HepG2 (cell line): ENCODE measurements around the gene VKORC1. TPM values are rescaled to one million over a fixed set of nuclear protein-coding genes. Genes with fewer than 3 reads are reported as not detected.

Experiments
- AFF4 ChIP-seq: sonication (generic); formaldehyde crosslinking; IDR thresholded peaks from 2 replicates; pipeline ENCODE4 v1.4.0; 2020; ENCODE audit warnings: missing genetic modification reagents
- DRAP1 ChIP-seq: IDR thresholded peaks from 2 replicates; pipeline ENCODE4 v1.6.1; 2016; ENCODE audit warnings: missing genetic modification reagents, missing compliant biosample characterization
- ISX ChIP-seq: sonication (generic); formaldehyde crosslinking; conservative IDR thresholded peaks from 2 replicates; pipeline ENCODE4 v1.5.0; 2020; ENCODE audit warnings: missing genetic modification reagents
- JARID2 ChIP-seq: sonication (generic); formaldehyde crosslinking; IDR thresholded peaks from 2 replicates; pipeline ENCODE4 v1.8.1; 2023; ENCODE audit warnings: missing genetic modification reagents, inconsistent platforms; ENCODE audit not compliant: insufficient replicate concordance
- JUNB ChIP-seq: sonication (generic); formaldehyde crosslinking; IDR thresholded peaks from 2 replicates; pipeline ENCODE4 v1.8.0; 2022; ENCODE audit warnings: missing genetic modification reagents, mild to moderate bottlenecking, borderline replicate concordance
- KDM4B ChIP-seq: sonication (generic); formaldehyde crosslinking; IDR thresholded peaks from 2 replicates; pipeline ENCODE4 v1.4.0; 2020; ENCODE audit warnings: missing genetic modification reagents
- MATR3 ChIP-seq: sonication (generic); formaldehyde crosslinking; IDR thresholded peaks from 2 replicates; pipeline ENCODE4 v1.4.0; 2020; ENCODE audit warnings: missing genetic modification reagents
- NFATC3 ChIP-seq: sonication (generic); formaldehyde crosslinking; IDR thresholded peaks from 2 replicates; pipeline ENCODE4 v1.5.1; 2020; ENCODE audit warnings: mild to moderate bottlenecking, missing genetic modification reagents
- NFKBIZ ChIP-seq: IDR thresholded peaks from 2 replicates; pipeline ENCODE4 v1.6.1; 2018; ENCODE audit warnings: missing genetic modification reagents, missing compliant biosample characterization
- PRDM4 ChIP-seq: sonication (generic); formaldehyde crosslinking; IDR thresholded peaks from 2 replicates; pipeline ENCODE4 v1.9.0; 2021; ENCODE audit warnings: missing genetic modification reagents, borderline replicate concordance
- PTBP1 ChIP-seq: fragments of 200-400 bp; formaldehyde crosslinking; IDR thresholded peaks from 2 replicates; pipeline ENCODE4 v1.6.1; 2018; ENCODE audit warnings: low read length, low read depth; ENCODE audit not compliant: poor library complexity, severe bottlenecking
- SMAD1 ChIP-seq: sonication (generic); formaldehyde crosslinking; IDR thresholded peaks from 2 replicates; pipeline ENCODE4 v1.4.0; 2020; ENCODE audit warnings: missing genetic modification reagents, low read depth, mild to moderate bottlenecking, borderline replicate concordance
- TBX3 ChIP-seq: fragments of 450-650 bp; IDR thresholded peaks from 2 replicates; pipeline ENCODE4 v1.6.1; 2017; ENCODE audit warnings: antibody characterized with exemption, mild to moderate bottlenecking, inconsistent platforms, borderline replicate concordance
- ZFP37 ChIP-seq: sonication (generic); formaldehyde crosslinking; IDR thresholded peaks from 2 replicates; pipeline ENCODE4 v1.4.0; 2020; ENCODE audit warnings: missing genetic modification reagents, borderline replicate concordance
- ZNF484 ChIP-seq: sonication (generic); formaldehyde crosslinking; IDR thresholded peaks from 2 replicates; pipeline ENCODE4 v1.5.1; 2020; ENCODE audit warnings: mild to moderate bottlenecking, low read depth, missing genetic modification reagents, borderline replicate concordance
- ZNF552 ChIP-seq: sonication (generic); formaldehyde crosslinking; IDR thresholded peaks from 2 replicates; pipeline ENCODE4 v1.9.0; 2022; ENCODE audit warnings: missing genetic modification reagents, mild to moderate bottlenecking, borderline replicate concordance
- ZNF747 ChIP-seq: sonication (generic); formaldehyde crosslinking; IDR thresholded peaks from 2 replicates; pipeline ENCODE4 v1.8.1; 2023; ENCODE audit warnings: missing genetic modification reagents, mild to moderate bottlenecking, borderline replicate concordance
- ZSCAN21 ChIP-seq: sonication (generic); formaldehyde crosslinking; IDR thresholded peaks from 2 replicates; pipeline ENCODE4 v1.8.0; 2022; ENCODE audit warnings: mild to moderate bottlenecking, missing genetic modification reagents, moderate library complexity, borderline replicate concordance
- polyA plus RNA-seq, 8 experiments: library from polyadenylated mRNA; depleted of rRNA in 3 of 8; stranded (reverse) in 7 of 8; unstranded in 1 of 8; fragments of >200 nt; fragmentation: Illumina TruSeq in 4 of 8; extraction: Trizol in 4 of 8; gene quantifications; 2 replicates each; pipeline versions ENCODE4 v1.2.1 to v1.2.3, GENCODE V29; 2011 to 2016; ENCODE audit warnings: low read depth in 4 of 8, missing spikeins in 1 of 8, mixed read lengths in 1 of 8; ENCODE audit not compliant: insufficient read depth in 1 of 8
- total RNA-seq, 5 experiments: library from RNA; depleted of rRNA; stranded (reverse); fragments of >200 nt; fragmentation: Illumina TruSeq; extraction: Trizol; gene quantifications; 2 replicates each; pipeline ENCODE4 v1.2.3, GENCODE V29; 2016; ENCODE audit warnings: low read depth in 1 of 5
- TF ChIP-seq, protein P1 (sequence below): sonication (generic); formaldehyde crosslinking; IDR thresholded peaks from 2 replicates; pipeline ENCODE4 v1.8.0; 2022; ENCODE audit warnings: low read depth, missing genetic modification reagents

The VKORC1 gene
- total and polyA plus RNA-seq, 2 of the 13 experiments (the other 11 are each of a cell fraction or from before 2014, with no cell fraction given): 141 to 615 TPM

DNA sequence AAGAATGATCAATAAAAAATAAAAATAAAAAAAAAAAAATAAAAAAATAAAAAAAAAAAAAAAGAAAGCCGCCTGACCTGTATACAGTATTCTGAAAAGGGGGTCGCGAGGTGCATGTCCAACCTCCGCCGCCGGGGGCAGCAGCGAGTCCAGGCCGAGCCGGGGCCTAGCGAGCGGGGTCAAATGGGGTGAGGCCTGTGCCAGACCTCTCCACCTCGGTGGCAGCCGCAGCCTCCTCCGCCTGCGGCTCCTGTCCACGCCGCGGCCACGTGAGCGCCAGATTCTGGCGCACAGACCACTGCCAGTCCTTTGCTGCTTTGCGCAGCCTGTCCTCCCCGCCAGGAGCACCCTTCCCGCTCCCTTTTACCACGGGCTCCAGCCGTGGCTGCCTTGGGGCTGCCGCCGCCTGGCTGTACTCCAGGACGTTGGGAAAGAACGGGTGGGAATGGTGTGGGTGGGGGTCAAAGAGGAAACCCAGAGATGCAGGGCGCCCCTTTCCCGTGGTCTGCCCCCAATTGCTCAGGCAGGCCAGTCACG is 11.1 kb upstream of the VKORC1 start (continued):
- TF ChIP-seq KDM4B (CRISPR knock-in tag) (peak; percentile 96), SMAD1 (CRISPR knock-in tag) (peak; percentile 84; the same call in 1 of the 2 replicates), NFATC3 (CRISPR knock-in tag) (peak; percentile 77; the same call in 1 of the 2 replicates), ISX (CRISPR knock-in tag) (peak; percentile 93; the same call in 1 of the 2 replicates), PTBP1 (peak; percentile 81), JARID2 (CRISPR knock-in tag) (no peak), AFF4 (CRISPR knock-in tag) (no peak), MATR3 (CRISPR knock-in tag) (no peak), PRDM4 (CRISPR knock-in tag) (0 out of 2 replicates have a peak, but pooled peaks have one; percentile 78), NFKBIZ (CRISPR knock-in tag) (peak; percentile 92), ZNF747 (CRISPR knock-in tag) (peak; percentile 97), ZFP37 (CRISPR knock-in tag) (peak; percentile 99), ZNF552 (CRISPR knock-in tag) (peak; percentile 95), ZSCAN21 (CRISPR knock-in tag) (peak; percentile 98), ZNF484 (CRISPR knock-in tag) (0 out of 2 replicates have a peak, but pooled peaks have one; percentile 63), TBX3 (no peak), DRAP1 (CRISPR knock-in tag) (peak; percentile 76), JUNB (CRISPR knock-in tag) (no peak)
- TF ChIP-seq, protein P1, sequence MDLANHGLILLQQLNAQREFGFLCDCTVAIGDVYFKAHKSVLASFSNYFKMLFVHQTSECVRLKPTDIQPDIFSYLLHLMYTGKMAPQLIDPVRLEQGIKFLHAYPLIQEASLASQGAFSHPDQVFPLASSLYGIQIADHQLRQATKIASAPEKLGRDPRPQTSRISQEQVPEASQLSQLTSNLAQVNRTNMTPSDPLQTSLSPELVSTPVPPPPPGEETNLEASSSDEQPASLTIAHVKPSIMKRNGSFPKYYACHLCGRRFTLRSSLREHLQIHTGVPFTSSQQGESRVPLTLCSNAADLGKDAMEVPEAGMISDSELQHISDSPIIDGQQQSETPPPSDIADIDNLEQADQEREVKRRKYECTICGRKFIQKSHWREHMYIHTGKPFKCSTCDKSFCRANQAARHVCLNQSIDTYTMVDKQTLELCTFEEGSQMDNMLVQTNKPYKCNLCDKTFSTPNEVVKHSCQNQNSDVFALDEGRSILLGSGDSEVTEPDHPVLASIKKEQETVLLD (CRISPR knock-in tag): peak; percentile 47; the same call in 1 of the 2 replicates
